WTC11 (cell line): Measurements from ENCODE around the gene TNFAIP2.

Experiments
- TF ChIP-seq, protein P1 (sequence below): fragments of 200-600 bp; IDR thresholded peaks from 2 replicates; pipeline ENCODE4 v1.8.0; 2022; ENCODE audit warnings: antibody characterized with exemption
- TF ChIP-seq, protein P2 (sequence below): sonication (generic); formaldehyde crosslinking; IDR thresholded peaks from 2 replicates; pipeline ENCODE4 v1.8.1; 2022; ENCODE audit warnings: mild to moderate bottlenecking, missing genetic modification reagents, moderate library complexity, borderline replicate concordance

DNA sequence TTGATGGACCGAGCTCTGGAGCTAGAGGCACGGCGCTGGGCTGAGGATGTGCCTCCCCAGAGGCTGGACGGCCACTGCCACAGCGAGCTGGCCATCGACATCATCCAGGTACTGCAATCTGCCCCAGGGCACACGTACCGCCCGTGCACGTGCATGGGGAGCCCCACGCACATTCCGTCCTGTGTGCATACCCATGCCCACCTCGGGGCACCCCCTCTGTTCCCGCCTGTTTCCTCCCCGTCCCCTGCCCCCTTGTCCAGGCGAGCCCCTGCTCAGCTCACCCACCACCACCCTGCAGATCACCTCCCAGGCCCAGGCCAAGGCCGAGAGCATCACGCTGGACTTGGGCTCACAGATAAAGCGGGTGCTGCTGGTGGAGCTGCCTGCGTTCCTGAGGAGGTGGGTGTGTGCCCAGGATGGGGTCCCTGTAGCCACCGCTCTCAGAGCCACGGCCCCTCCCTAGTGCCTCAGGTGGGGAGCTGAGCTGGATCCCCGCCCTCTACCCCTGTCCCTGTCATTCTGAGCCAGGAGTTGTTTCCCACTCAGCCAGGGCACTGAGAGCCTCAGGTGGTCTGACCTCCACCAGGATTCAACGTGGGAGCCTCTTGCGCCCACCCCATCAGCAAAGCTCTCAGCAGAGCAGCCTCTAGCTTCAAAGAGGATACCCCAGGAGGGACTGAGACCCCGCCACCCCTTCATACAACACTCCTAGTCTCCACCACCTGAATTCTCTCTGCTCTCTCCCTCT lies 6.9 kb downstream of the TNFAIP2 start:
- TF ChIP-seq, protein P1, sequence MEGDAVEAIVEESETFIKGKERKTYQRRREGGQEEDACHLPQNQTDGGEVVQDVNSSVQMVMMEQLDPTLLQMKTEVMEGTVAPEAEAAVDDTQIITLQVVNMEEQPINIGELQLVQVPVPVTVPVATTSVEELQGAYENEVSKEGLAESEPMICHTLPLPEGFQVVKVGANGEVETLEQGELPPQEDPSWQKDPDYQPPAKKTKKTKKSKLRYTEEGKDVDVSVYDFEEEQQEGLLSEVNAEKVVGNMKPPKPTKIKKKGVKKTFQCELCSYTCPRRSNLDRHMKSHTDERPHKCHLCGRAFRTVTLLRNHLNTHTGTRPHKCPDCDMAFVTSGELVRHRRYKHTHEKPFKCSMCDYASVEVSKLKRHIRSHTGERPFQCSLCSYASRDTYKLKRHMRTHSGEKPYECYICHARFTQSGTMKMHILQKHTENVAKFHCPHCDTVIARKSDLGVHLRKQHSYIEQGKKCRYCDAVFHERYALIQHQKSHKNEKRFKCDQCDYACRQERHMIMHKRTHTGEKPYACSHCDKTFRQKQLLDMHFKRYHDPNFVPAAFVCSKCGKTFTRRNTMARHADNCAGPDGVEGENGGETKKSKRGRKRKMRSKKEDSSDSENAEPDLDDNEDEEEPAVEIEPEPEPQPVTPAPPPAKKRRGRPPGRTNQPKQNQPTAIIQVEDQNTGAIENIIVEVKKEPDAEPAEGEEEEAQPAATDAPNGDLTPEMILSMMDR = no peak
- TF ChIP-seq, protein P2, sequence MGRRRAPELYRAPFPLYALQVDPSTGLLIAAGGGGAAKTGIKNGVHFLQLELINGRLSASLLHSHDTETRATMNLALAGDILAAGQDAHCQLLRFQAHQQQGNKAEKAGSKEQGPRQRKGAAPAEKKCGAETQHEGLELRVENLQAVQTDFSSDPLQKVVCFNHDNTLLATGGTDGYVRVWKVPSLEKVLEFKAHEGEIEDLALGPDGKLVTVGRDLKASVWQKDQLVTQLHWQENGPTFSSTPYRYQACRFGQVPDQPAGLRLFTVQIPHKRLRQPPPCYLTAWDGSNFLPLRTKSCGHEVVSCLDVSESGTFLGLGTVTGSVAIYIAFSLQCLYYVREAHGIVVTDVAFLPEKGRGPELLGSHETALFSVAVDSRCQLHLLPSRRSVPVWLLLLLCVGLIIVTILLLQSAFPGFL (CRISPR knock-in tag) = no peak
